PC-3 (cell line): Measurements from ENCODE around the gene C12orf60. TPM values are rescaled to one million over a fixed set of nuclear protein-coding genes. Genes with fewer than 3 reads are reported as not detected.

Experiments used
- ATAC-seq: fragments of 200-7000 bp; cut with Tn5 transposase; 2 replicates; pipeline ENCODE4 v1.9.1; 2020; ENCODE audit warnings: mild to moderate bottlenecking, moderate library complexity
- BruUV-seq: library from RNA; stranded (reverse); fragments of 400-500 nt; replicated peaks from 2 replicates; lab custom pipeline; 2021; lab: Mats Ljungman, UMichigan
- CTCF ChIA-PET: fragments of 300-600 bp; sonication (Branson Sonifier 250); formaldehyde crosslinking; loops from one replicate; lab custom pipeline; 2022; ENCODE audit warnings: antibody characterized with exemption; lab: Charles Lee
- POLR2A ChIA-PET: fragments of 300-600 bp; sonication (Branson Sonifier 250); formaldehyde crosslinking; loops from one replicate; lab custom pipeline; 2022; ENCODE audit warnings: antibody characterized with exemption; ENCODE audit not compliant: unreplicated experiment; lab: Charles Lee
- DNase-seq: peaks from one replicate; pipeline ENCODE4 v3.0.0-alpha.2; 2015
- H2AFZ ChIP-seq: fragments of 300-600 bp; sonication (generic); 2 replicates; pipeline ENCODE4 v1.6.0; 2016; ENCODE audit warnings: antibody characterized with exemption, low read length
- H3F3A ChIP-seq: fragments of 300-600 bp; sonication (generic); one replicate; pipeline ENCODE4 v1.6.0; 2017; ENCODE audit warnings: antibody characterized with exemption, low read length, control low read depth, mild to moderate bottlenecking; ENCODE audit not compliant: unreplicated experiment
- H3K27ac ChIP-seq: fragments of 300-600 bp; sonication (generic); 2 replicates; pipeline ENCODE4 v1.5.1; 2016; ENCODE audit warnings: mild to moderate bottlenecking, low read length
- H3K27me3 ChIP-seq: fragments of 300-600 bp; sonication (generic); 2 replicates; pipeline ENCODE4 v1.6.1; 2016; ENCODE audit warnings: low read length, mixed read lengths
- H3K36me3 ChIP-seq: fragments of 300-600 bp; sonication (generic); 2 replicates; pipeline ENCODE4 v1.6.1; 2016; ENCODE audit warnings: low read depth, mixed run types, low read length, mixed read lengths
- H3K4me1 ChIP-seq: fragments of 300-600 bp; sonication (generic); 2 replicates; pipeline ENCODE4 v1.5.1; 2016; ENCODE audit warnings: low read length; ENCODE audit not compliant: insufficient read depth
- H3K4me2 ChIP-seq: fragments of 300-600 bp; sonication (generic); 2 replicates; pipeline ENCODE4 v1.6.0; 2016; ENCODE audit warnings: low read length
- H3K4me3 ChIP-seq: fragments of 300-600 bp; sonication (generic); 2 replicates; pipeline ENCODE4 v1.5.1; 2016; ENCODE audit warnings: mild to moderate bottlenecking, low read length, mixed read lengths
- H3K79me2 ChIP-seq: fragments of 300-600 bp; sonication (generic); 2 replicates; pipeline ENCODE4 v1.6.1; 2017; ENCODE audit warnings: low read length, mixed read lengths
- H3K9ac ChIP-seq: fragments of 300-600 bp; sonication (generic); 2 replicates; pipeline ENCODE4 v1.6.0; 2016; ENCODE audit warnings: mild to moderate bottlenecking, low read length
- H3K9me2 ChIP-seq: fragments of 300-600 bp; sonication (generic); replicated peaks from 2 replicates; pipeline ENCODE4 v1.6.1; 2016; ENCODE audit warnings: mixed run types, low read length, mixed read lengths
- H3K9me3 ChIP-seq: fragments of 300-600 bp; sonication (generic); 2 replicates; pipeline ENCODE4 v1.6.1; 2016; ENCODE audit warnings: low read length, mixed read lengths
- H4K20me1 ChIP-seq: fragments of 300-600 bp; sonication (generic); 2 replicates; pipeline ENCODE4 v1.6.1; 2016; ENCODE audit warnings: low read length, mixed read lengths
- CTCF ChIP-seq: fragments of 300-600 bp; sonication (generic); conservative IDR thresholded peaks from 2 replicates; pipeline ENCODE4 v1.5.1; 2017; ENCODE audit warnings: antibody characterized with exemption, low read depth, mild to moderate bottlenecking, low read length
- EZH2 ChIP-seq: fragments of 300-600 bp; sonication (generic); IDR thresholded peaks from one replicate; pipeline ENCODE4 v1.6.1; 2017; ENCODE audit warnings: antibody characterized with exemption, mild to moderate bottlenecking, low read length; ENCODE audit not compliant: unreplicated experiment
- EZH2phosphoT487 ChIP-seq: fragments of 300-600 bp; sonication (generic); IDR thresholded peaks from 2 replicates; pipeline ENCODE4 v1.6.1; 2018; ENCODE audit warnings: mild to moderate bottlenecking, antibody characterized with exemption, low read length, borderline replicate concordance
- intact Hi-C: fragments of 100-400 bp; cut with micrococcal nuclease; formaldehyde crosslinking; loops from 2 replicates; pipeline ENCODE4 v1.9.0; 2023
- total RNA-seq: library from RNA; depleted of rRNA; stranded (reverse); fragments of >200 nt; gene quantifications from 2 replicates; pipeline ENCODE4 v1.2.3, GENCODE V29; 2014

The C12orf60 gene
- total RNA-seq, 1 experiment from 2014 or later, result 0.47 TPM

- POLR2A ChIA-PET, result no interaction called here
- no peaks in the 10 kb centered on the region for H3K27me3 ChIP-seq
- no peak overlapping the region for H3K27ac ChIP-seq
- H3K4me3 ChIP-seq, result no peak overlapping the region
- H3K4me2 ChIP-seq, result no peak overlapping the region
- no TSS peak for BruUV-seq
- H3K79me2 ChIP-seq, result no peaks in the 10 kb centered on the region
- CTCF ChIA-PET, result no interaction called here
- peak; percentile 75 for DNase-seq
- peak overlapping the region; percentile 46; the same call in 1 of the 2 replicates for H2AFZ ChIP-seq
- no peaks in the 10 kb centered on the region for H3K36me3 ChIP-seq
- no peak overlapping the region for H3K9ac ChIP-seq
- H4K20me1 ChIP-seq, result no peaks in the 10 kb centered on the region
- H3K9me3 ChIP-seq, result no peaks in the 10 kb centered on the region
- H3K4me1 ChIP-seq, result peaks cover 20% of the 10 kb centered on the region
- TF ChIP-seq CTCF (peak; percentile 78), EZH2phosphoT487 (no peak)
- ATAC-seq, result peak; percentile 53
- intact Hi-C loops, result loop anchor here (1.0 to 5.0 kb wide), 7 partner anchors 35 to 151 kb away; partner anchors contain the start of gene MGP
- no peaks in the 10 kb centered on the region for H3K9me2 ChIP-seq
- no peaks in the 10 kb centered on the region for H3F3A ChIP-seq
These were observed 41.9 kb downstream of the C12orf60 start for GRCh38 chr12:14845350-14845750.

- peaks cover 20% of the 10 kb centered on the region for H3K4me1 ChIP-seq
- no peak overlapping the region for H3K4me3 ChIP-seq
- no peak overlapping the region for H3K9ac ChIP-seq
- no peak overlapping the region for H3K27ac ChIP-seq
- TF ChIP-seq CTCF (no peak), EZH2 (no peak), EZH2phosphoT487 (no peak)
- intact Hi-C loops, result loop anchor here (5.0 kb wide), 1 partner anchor 41 kb away; the partner anchor contains the start of gene MGP
- H3K9me2 ChIP-seq, result no peaks in the 10 kb centered on the region
- CTCF ChIA-PET, result interaction anchor here (0.5 kb wide), 1 partner anchor 41 kb away, joined by 4 read pairs; no protein-coding TSS in a partner anchor
- no peaks in the 10 kb centered on the region for H3K36me3 ChIP-seq
- H3K79me2 ChIP-seq, result no peaks in the 10 kb centered on the region
- no peaks in the 10 kb centered on the region for H4K20me1 ChIP-seq
- POLR2A ChIA-PET, result no interaction called here
- ATAC-seq (peak; percentile 40; the same call in 1 of the 2 replicates), DNase-seq (no peak)
- no peaks in the 10 kb centered on the region for H3K27me3 ChIP-seq
- BruUV-seq, result no TSS peak
- no peak overlapping the region for H3K4me2 ChIP-seq
- no peak overlapping the region for H2AFZ ChIP-seq
- no peaks in the 10 kb centered on the region for H3F3A ChIP-seq
- no peaks in the 10 kb centered on the region for H3K9me3 ChIP-seq
These were observed 42.6 kb downstream of the C12orf60 start for GRCh38 chr12:14846042-14846587.

- H3K4me2 ChIP-seq, result no peak overlapping the region
- no peaks in the 10 kb centered on the region for H3K9me2 ChIP-seq
- H2AFZ ChIP-seq, result no peak overlapping the region
- BruUV-seq, result no TSS peak
- no peaks in the 10 kb centered on the region for H4K20me1 ChIP-seq
- TF ChIP-seq CTCF (no peak), EZH2phosphoT487 (no peak), EZH2 (no peak)
- no peaks in the 10 kb centered on the region for H3K79me2 ChIP-seq
- no peak for DNase-seq
- intact Hi-C loops, result loop anchor here (5.0 kb wide), 1 partner anchor 40 kb away; the partner anchor contains the start of gene MGP
- no peaks in the 10 kb centered on the region for H3K27me3 ChIP-seq
- H3K9me3 ChIP-seq, result no peaks in the 10 kb centered on the region
- H3K4me3 ChIP-seq, result no peak overlapping the region
- no peak overlapping the region for H3K9ac ChIP-seq
- H3K4me1 ChIP-seq, result peaks cover 11% of the 10 kb centered on the region
- H3K36me3 ChIP-seq, result no peaks in the 10 kb centered on the region
- CTCF ChIA-PET, result no interaction called here
- POLR2A ChIA-PET, result interaction anchor here (0.6 kb wide), 1 partner anchor 85 kb away, joined by 4 read pairs; no protein-coding TSS in a partner anchor
- H3K27ac ChIP-seq, result no peak overlapping the region
- no peaks in the 10 kb centered on the region for H3F3A ChIP-seq
- no peak for ATAC-seq
These were observed 43.6 kb downstream of the C12orf60 start for GRCh38 chr12:14846876-14847580.
